ENCODE measurements around the gene CALM1.
A peak's percentile ranks its signal among the peaks of the same experiment; 100 is the strongest.

- TF ChIP-seq CTCF (IDR thresholded peaks at IDR 0.05) (peak in 1 of 4 donors; percentile 10), POLR2A (IDR thresholded peaks at IDR 0.05) (no peak)
These were observed 27.7 kb upstream of the CALM1 start for GRCh38 chr14:90368946-90369721.
